Thyroid gland (tissue), 4 donors: Measurements from ENCODE around the gene LAMA3.

Experiments used
- CTCF ChIP-seq, 6 experiments: fragments of 200-600 bp in 3 of 6; fragments of 450-650 bp in 3 of 6; sonication (generic) in 3 of 6; IDR thresholded peaks; one replicate each; pipeline ENCODE4 v1.5.1; 2016 to 2019; ENCODE audit warnings: antibody characterized with exemption in 6 of 6, mild to moderate bottlenecking in 2 of 6, inconsistent platforms in 1 of 6, moderate library complexity in 1 of 6
- POLR2A ChIP-seq, 2 donors: fragments of 450-650 bp; IDR thresholded peaks; one replicate each; pipeline ENCODE4 v1.6.1; 2017; ENCODE audit warnings: antibody characterized with exemption in 2 of 2, mild to moderate bottlenecking in 2 of 2, moderate library complexity in 1 of 2

- no peak for TF ChIP-seq CTCF (IDR thresholded peaks at IDR 0.05)
- TF ChIP-seq POLR2A (IDR thresholded peaks at IDR 0.05): no peak
Observed at GRCh38 chr18:23752796-23753195, 63.5 kb downstream of the LAMA3 start.
